ENCODE measurements around the gene ZFYVE9.
A peak's percentile ranks its signal among the peaks of the same experiment; 100 is the strongest.

Gene ZFYVE9

DNA sequence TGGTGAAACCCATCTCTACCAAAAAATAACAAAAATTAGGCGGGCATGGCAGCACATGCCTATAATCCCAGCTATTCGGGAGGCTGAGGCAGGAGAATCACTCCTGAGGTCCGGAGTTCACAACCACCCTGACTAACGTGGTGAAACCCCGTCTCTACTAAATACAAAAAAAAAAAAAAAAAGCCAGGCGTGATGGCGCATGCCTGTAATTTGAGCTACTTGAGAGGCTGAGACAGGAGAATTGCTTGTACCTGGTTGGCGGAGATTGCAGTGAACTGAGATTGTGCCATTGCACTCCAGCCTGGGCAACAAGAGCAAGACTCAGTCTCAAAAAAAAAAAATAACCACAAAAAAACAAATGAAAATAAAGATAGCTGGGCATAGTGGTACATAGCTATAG is 181.8 kb downstream of the ZFYVE9 start:
- TF ChIP-seq TCF4 (CRISPR knock-in tag; IDR thresholded peaks at IDR 0.05; ENCODE audit: borderline replicate concordance): no peak
- ATAC-seq: no peak

DNA sequence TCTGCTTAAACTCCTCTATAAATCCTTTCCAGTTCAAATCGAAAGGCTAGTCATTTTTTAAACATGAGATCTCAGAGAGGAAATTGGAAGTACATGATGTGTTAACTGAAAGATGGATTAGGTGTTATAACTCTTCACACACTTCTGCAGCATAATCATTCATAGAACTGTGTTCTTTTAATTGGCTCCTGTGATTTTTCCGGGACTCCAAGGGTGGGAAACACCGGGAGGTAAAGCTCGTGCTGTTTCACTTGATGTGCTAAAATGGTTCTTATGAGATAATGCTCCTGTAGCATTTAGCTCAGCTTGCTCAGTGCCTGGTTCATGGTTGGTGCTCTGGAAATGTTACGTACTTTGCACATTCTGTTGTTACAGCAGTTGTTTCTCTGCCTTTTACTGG is 183.9 kb downstream of the ZFYVE9 start:
- TF ChIP-seq, protein P1, sequence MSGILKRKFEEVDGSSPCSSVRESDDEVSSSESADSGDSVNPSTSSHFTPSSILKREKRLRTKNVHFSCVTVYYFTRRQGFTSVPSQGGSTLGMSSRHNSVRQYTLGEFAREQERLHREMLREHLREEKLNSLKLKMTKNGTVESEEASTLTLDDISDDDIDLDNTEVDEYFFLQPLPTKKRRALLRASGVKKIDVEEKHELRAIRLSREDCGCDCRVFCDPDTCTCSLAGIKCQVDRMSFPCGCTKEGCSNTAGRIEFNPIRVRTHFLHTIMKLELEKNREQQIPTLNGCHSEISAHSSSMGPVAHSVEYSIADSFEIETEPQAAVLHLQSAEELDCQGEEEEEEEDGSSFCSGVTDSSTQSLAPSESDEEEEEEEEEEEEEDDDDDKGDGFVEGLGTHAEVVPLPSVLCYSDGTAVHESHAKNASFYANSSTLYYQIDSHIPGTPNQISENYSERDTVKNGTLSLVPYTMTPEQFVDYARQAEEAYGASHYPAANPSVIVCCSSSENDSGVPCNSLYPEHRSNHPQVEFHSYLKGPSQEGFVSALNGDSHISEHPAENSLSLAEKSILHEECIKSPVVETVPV (CRISPR knock-in tag; IDR thresholded peaks at IDR 0.05): no peak
- TF ChIP-seq ZC3H10 (CRISPR knock-in tag; IDR thresholded peaks at IDR 0.05): no peak
- TF ChIP-seq ARNTL (CRISPR knock-in tag; IDR thresholded peaks at IDR 0.05; ENCODE audit: borderline replicate concordance, low read depth): no peak
- no peak for TF ChIP-seq RARB (CRISPR knock-in tag; IDR thresholded peaks at IDR 0.05)
- TF ChIP-seq PPARA (CRISPR knock-in tag; IDR thresholded peaks at IDR 0.05; ENCODE audit: borderline replicate concordance): no peak
- TF ChIP-seq, protein P2, sequence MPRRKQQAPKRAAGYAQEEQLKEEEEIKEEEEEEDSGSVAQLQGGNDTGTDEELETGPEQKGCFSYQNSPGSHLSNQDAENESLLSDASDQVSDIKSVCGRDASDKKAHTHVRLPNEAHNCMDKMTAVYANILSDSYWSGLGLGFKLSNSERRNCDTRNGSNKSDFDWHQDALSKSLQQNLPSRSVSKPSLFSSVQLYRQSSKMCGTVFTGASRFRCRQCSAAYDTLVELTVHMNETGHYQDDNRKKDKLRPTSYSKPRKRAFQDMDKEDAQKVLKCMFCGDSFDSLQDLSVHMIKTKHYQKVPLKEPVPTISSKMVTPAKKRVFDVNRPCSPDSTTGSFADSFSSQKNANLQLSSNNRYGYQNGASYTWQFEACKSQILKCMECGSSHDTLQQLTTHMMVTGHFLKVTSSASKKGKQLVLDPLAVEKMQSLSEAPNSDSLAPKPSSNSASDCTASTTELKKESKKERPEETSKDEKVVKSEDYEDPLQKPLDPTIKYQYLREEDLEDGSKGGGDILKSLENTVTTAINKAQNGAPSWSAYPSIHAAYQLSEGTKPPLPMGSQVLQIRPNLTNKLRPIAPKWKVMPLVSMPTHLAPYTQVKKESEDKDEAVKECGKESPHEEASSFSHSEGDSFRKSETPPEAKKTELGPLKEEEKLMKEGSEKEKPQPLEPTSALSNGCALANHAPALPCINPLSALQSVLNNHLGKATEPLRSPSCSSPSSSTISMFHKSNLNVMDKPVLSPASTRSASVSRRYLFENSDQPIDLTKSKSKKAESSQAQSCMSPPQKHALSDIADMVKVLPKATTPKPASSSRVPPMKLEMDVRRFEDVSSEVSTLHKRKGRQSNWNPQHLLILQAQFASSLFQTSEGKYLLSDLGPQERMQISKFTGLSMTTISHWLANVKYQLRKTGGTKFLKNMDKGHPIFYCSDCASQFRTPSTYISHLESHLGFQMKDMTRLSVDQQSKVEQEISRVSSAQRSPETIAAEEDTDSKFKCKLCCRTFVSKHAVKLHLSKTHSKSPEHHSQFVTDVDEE (CRISPR knock-in tag; IDR thresholded peaks at IDR 0.05): no peak
- no peak for TF ChIP-seq TCF4 (CRISPR knock-in tag; IDR thresholded peaks at IDR 0.05; ENCODE audit: borderline replicate concordance)
- no peak for TF ChIP-seq OSR1 (CRISPR knock-in tag; IDR thresholded peaks at IDR 0.05)
- TF ChIP-seq GLIS3 (CRISPR knock-in tag; IDR thresholded peaks at IDR 0.05): no peak
- TF ChIP-seq, protein P3, sequence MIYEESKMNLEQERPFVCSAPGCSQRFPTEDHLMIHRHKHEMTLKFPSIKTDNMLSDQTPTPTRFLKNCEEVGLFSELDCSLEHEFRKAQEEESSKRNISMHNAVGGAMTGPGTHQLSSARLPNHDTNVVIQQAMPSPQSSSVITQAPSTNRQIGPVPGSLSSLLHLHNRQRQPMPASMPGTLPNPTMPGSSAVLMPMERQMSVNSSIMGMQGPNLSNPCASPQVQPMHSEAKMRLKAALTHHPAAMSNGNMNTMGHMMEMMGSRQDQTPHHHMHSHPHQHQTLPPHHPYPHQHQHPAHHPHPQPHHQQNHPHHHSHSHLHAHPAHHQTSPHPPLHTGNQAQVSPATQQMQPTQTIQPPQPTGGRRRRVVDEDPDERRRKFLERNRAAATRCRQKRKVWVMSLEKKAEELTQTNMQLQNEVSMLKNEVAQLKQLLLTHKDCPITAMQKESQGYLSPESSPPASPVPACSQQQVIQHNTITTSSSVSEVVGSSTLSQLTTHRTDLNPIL (CRISPR knock-in tag; IDR thresholded peaks at IDR 0.05; ENCODE audit: low read depth): no peak
- no peak for TF ChIP-seq SNAI2 (CRISPR knock-in tag; IDR thresholded peaks at IDR 0.05)
- TF ChIP-seq ZFP3 (CRISPR knock-in tag; IDR thresholded peaks at IDR 0.05): no peak
- TF ChIP-seq ZNF70 (CRISPR knock-in tag; IDR thresholded peaks at IDR 0.05): no peak
- no peak for TF ChIP-seq ZNF565 (CRISPR knock-in tag; conservative IDR thresholded peaks at IDR 0.05; ENCODE audit: low read depth)
- TF ChIP-seq, protein P4, sequence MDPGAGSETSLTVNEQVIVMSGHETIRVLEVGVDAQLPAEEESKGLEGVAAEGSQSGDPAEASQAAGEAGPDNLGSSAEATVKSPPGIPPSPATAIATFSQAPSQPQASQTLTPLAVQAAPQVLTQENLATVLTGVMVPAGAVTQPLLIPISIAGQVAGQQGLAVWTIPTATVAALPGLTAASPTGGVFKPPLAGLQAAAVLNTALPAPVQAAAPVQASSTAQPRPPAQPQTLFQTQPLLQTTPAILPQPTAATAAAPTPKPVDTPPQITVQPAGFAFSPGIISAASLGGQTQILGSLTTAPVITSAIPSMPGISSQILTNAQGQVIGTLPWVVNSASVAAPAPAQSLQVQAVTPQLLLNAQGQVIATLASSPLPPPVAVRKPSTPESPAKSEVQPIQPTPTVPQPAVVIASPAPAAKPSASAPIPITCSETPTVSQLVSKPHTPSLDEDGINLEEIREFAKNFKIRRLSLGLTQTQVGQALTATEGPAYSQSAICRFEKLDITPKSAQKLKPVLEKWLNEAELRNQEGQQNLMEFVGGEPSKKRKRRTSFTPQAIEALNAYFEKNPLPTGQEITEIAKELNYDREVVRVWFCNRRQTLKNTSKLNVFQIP (CRISPR knock-in tag; IDR thresholded peaks at IDR 0.05; ENCODE audit: borderline replicate concordance, low read depth): no peak
- no peak for TF ChIP-seq BACH2 (CRISPR knock-in tag; IDR thresholded peaks at IDR 0.05; ENCODE audit: borderline replicate concordance)
- no peak for TF ChIP-seq ISL1 (CRISPR knock-in tag; IDR thresholded peaks at IDR 0.05)
- TF ChIP-seq, protein P5, sequence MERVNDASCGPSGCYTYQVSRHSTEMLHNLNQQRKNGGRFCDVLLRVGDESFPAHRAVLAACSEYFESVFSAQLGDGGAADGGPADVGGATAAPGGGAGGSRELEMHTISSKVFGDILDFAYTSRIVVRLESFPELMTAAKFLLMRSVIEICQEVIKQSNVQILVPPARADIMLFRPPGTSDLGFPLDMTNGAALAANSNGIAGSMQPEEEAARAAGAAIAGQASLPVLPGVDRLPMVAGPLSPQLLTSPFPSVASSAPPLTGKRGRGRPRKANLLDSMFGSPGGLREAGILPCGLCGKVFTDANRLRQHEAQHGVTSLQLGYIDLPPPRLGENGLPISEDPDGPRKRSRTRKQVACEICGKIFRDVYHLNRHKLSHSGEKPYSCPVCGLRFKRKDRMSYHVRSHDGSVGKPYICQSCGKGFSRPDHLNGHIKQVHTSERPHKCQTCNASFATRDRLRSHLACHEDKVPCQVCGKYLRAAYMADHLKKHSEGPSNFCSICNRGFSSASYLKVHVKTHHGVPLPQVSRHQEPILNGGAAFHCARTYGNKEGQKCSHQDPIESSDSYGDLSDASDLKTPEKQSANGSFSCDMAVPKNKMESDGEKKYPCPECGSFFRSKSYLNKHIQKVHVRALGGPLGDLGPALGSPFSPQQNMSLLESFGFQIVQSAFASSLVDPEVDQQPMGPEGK (CRISPR knock-in tag; IDR thresholded peaks at IDR 0.05; ENCODE audit: borderline replicate concordance): no peak
- TF ChIP-seq TOX (CRISPR knock-in tag; IDR thresholded peaks at IDR 0.05; ENCODE audit: borderline replicate concordance): no peak
- TF ChIP-seq CSDC2 (CRISPR knock-in tag; IDR thresholded peaks at IDR 0.05): no peak
- no peak for ATAC-seq

DNA sequence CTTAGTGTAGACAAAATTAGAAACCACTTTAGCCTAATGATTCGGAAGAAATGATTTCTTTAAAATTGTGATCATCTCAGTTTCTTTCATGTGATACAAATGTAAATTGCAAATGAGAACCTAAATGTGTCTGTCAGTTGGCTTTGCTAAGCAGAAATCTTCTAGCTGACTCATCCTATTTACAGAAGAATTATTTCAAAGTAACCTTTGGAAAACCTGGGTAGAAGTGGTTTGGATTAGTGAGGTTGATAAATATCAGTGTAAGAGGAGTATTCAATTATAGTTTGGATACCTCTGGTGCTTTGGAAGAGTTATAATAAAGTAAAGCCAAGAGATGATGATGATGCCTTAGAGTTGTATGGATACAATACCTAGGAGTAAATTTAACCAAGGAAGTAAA is 186.7 kb downstream of the ZFYVE9 start:
- TF ChIP-seq, protein P5 (CRISPR knock-in tag; IDR thresholded peaks at IDR 0.05; ENCODE audit: borderline replicate concordance): no peak
- TF ChIP-seq, protein P2 (CRISPR knock-in tag; IDR thresholded peaks at IDR 0.05): no peak
- TF ChIP-seq ZNF70 (CRISPR knock-in tag; IDR thresholded peaks at IDR 0.05) (no peak), ZNF565 (CRISPR knock-in tag; conservative IDR thresholded peaks at IDR 0.05; ENCODE audit: low read depth) (no peak), BACH2 (CRISPR knock-in tag; IDR thresholded peaks at IDR 0.05; ENCODE audit: borderline replicate concordance) (no peak), SNAI2 (CRISPR knock-in tag; IDR thresholded peaks at IDR 0.05) (no peak), ZFP30 (CRISPR knock-in tag; IDR thresholded peaks at IDR 0.05) (no peak)
- ATAC-seq: peak; percentile 27; the same call in 1 of the 3 replicates
